NCI-H69 (cell line): ENCODE data around the gene HEXD.
A peak's percentile ranks its signal among the peaks of the same experiment; 100 is the strongest.
"Not testable (repeated sequence)": the region's sequence is repeated elsewhere in the genome, so short reads cannot be mapped to it uniquely, and the experiment has no call there.

Source experiments
- DNase-seq: peaks from one replicate; lab custom pipeline; 2025; lab: John Stamatoyannopoulos, UW

The HEXD gene

GRCh38 chr17:82396601-82397435 is 21.3 kb upstream of the HEXD start:
- no peak for DNase-seq

- peak; percentile 30 for DNase-seq
These were observed 20.5 kb upstream of the HEXD start for GRCh38 chr17:82397449-82398335.

GRCh38 chr17:82399041-82399441 is 19.1 kb upstream of the HEXD start:
- peak; percentile 87 for DNase-seq

GRCh38 chr17:82399601-82400101 is 18.5 kb upstream of the HEXD start:
- DNase-seq = peak; percentile 83

- DNase-seq = no peak
These were observed 17.9 kb upstream of the HEXD start for GRCh38 chr17:82400206-82400605.

GRCh38 chr17:82400830-82401229 is 17.3 kb upstream of the HEXD start:
- DNase-seq = no peak

GRCh38 chr17:82402865-82403264 is 15.3 kb upstream of the HEXD start:
- no peak for DNase-seq

- DNase-seq = no peak
These were observed 14.2 kb upstream of the HEXD start for GRCh38 chr17:82403662-82404660.

- DNase-seq = no peak
These were observed 13.1 kb upstream of the HEXD start for GRCh38 chr17:82405051-82405450.

- no peak for DNase-seq
These were observed 11.9 kb upstream of the HEXD start for GRCh38 chr17:82406131-82406671.

- DNase-seq = no peak
These were observed 10.9 kb upstream of the HEXD start for GRCh38 chr17:82407255-82407654.

GRCh38 chr17:82408288-82408937 is 9.7 kb upstream of the HEXD start:
- DNase-seq = no peak

GRCh38 chr17:82408938-82409318 is 9.2 kb upstream of the HEXD start:
- no peak for DNase-seq

- no peak for DNase-seq
These were observed 8.0 kb upstream of the HEXD start for GRCh38 chr17:82410014-82410716.

GRCh38 chr17:82411396-82412053 is 6.6 kb upstream of the HEXD start:
- no peak for DNase-seq

- DNase-seq = not testable (repeated sequence)
These were observed 6.1 kb upstream of the HEXD start for GRCh38 chr17:82412081-82412480.

- DNase-seq = peak; percentile 24
These were observed 5.3 kb upstream of the HEXD start for GRCh38 chr17:82412535-82413520.

- peak; percentile 64 for DNase-seq
These were observed 3.4 kb upstream of the HEXD start for GRCh38 chr17:82414548-82415281.
